Measurements from ENCODE around the gene TMEM250.

The TMEM250 gene

DNA sequence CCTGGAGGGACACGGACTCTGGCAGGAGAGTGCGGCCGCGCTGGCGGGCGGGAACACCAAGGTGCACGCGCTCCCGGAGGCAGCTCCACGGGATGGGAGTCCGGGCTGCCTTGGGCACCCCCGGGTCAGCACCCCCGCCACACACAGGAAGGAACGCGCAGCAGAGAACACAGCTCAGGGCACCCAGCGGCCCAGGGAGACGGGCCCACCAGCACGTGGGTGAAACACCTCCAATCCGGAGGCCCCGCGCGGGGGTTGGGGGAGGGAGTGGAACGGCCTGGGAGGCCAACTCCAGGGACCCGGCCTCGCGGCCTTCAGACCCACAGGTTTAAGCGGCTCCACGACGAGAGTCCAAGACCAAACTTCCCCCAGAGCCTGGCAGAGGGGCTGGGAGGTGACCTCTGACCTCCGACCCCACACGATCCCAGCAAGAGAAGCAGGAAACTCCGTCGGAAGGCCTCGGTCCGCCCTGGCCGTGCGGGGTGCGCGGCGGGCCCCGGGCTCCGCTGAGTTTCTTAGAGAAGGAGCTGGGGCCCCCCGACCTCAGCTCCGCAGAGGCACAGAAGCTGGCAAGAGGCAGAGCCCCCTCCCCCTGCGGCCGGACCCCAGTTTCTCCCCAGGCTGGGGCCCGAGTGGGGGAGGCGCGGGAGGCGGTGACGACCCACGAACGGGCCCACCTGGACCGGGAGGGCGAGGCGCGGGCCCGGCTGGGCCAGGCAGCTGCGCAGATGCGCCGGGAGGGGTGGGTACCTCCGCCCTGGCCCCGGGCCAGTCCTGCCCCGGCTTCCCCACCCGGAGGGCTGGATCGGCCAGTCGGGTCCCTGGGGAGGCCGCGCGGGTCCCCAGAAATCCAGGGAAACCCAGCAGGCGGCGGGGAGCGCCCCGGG, 24.4 kb downstream of the TMEM250 start:
- DNase-seq: no peak

DNA sequence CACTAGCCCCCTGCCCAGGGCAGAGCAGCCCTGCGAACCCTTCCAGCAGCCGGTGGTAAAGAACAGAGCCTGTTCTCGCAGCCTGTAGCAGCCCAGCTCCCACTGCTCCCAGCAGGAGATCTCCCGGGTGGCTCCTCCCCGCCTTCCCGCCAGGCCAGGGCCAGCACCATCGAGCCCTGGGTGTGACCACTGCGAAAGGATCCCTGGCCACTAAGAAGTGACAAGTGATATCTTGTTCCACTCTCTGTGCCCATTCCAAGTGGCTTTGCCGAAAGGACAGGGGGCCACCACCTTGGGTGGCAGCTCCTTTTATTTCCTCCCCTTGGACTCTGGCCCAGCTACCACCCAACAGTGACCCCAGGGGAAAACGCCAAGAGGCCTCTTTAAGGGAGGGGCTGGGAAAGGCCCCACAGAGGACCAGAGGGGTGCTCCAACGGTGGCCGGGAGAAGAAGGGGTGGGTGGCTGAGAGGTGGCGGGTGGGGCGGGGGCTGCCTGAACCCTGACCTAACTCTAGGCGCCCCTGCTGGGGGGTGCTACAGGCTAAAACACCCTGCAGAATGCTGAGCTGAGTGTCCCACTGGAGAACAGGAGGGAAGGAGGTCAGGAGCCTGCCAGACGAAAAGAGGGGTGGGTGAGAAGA, 25.2 kb downstream of the TMEM250 start:
- no peak for DNase-seq

DNA sequence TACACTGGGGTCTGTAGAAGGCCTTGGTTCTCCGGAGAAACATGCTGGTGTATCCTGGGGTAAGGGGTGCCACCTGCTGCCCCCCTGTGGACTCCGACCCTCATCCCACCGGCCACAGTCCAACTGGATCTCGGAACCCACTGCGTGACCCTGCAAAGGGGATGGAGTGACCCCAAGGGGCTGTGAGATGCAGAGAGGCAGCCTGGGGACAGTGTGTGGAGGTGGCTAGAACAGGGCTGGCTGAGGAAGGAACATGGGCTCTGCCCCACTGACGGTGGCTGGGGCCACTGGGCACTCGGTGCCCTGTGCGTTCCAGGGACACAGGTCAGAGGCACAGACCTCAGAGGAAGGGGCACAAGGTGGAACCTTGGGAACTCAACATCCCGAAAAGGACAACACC, 25.9 kb downstream of the TMEM250 start:
- DNase-seq: no peak

DNA sequence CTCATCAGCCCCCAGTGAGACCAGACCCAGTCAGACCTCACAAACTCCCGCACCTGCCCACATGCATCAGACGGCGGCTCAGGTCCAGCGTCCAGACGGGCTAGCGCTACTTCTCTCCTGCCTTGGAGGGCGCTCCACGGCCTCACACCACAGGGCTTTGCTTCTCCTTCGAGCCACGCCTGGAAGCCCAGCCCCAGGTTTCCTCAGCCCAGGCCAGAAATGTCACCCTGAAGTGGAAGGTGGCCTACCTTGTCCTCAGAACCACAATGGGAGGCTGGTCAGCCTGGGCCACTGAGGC, 26.4 kb downstream of the TMEM250 start:
- no peak for DNase-seq

DNA sequence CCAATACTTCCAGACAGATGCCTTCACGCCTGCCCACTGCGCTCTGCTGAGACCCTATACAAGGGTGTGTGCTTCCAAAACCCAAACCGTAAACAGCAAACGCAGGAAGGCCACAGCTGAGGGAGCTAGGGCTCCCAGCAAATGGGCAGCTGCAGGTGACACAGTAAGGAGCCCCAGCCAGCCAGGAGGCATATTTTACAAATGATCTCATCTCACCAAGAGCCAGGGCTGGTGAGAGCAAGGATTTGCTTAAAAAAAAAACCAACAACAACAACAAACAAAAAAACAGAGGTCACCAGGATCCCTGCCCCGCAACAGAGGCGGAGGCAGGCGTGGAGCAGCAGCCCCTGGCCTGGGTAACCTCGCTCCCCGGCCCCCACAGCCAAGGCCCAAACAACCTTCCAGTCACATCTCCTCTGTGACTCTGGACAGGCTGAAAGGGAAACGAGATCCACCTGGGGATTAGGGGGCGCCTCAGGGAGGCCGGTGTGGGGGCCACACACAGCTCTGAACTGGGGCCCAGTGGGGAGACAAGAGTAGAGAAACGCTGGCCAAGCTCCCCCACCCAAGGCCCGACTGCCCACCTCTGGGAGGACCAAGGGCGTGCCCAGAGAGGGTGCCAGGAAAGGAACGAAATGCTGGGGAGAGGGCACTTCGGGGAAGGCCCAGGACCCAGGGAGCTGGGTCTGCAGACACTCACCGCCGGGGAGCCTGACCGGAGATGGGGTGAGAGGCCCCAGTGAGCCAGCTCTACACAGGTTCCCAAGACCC, 26.9 kb downstream of the TMEM250 start:
- no peak for DNase-seq

DNA sequence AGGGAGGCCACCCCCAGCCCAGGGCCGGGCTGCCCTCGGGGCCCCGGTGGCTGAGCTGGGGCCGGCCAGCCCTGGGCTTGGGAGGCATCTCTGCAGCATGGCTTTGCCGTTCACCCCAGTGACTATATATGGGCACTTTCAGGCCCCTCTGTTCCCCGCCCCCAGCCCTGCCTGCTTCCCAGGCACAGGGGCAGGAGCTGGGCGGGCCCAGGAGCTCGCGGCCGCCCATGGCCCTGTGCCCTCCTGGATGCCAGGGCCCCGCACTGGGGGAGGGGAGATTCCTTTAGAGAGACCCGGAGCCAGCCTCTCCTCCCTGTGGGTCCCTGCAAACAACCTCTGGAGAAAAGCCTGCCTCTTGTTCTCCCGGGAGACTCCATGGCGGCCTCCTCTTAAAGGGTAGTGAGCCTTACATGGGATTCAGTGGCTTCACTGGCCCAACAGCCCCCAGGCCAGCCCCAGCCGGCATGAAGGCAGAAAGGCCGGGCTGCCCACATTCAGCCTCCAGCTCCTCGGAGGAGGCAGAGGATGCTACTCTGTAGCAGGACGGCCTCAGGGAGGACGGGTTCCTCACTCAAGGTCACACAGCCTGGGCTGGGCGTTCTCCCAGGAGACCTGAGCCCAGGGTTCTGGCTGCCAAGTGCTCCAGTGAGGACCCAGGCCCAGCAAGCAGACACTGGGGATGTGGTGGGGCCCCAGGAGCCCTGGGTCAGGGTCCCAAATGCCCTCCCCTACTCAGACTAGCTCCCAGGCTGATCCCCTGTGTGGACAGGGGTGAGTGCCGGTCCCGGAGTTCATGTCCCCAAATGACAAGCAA, 27.7 kb downstream of the TMEM250 start:
- no peak for DNase-seq

DNA sequence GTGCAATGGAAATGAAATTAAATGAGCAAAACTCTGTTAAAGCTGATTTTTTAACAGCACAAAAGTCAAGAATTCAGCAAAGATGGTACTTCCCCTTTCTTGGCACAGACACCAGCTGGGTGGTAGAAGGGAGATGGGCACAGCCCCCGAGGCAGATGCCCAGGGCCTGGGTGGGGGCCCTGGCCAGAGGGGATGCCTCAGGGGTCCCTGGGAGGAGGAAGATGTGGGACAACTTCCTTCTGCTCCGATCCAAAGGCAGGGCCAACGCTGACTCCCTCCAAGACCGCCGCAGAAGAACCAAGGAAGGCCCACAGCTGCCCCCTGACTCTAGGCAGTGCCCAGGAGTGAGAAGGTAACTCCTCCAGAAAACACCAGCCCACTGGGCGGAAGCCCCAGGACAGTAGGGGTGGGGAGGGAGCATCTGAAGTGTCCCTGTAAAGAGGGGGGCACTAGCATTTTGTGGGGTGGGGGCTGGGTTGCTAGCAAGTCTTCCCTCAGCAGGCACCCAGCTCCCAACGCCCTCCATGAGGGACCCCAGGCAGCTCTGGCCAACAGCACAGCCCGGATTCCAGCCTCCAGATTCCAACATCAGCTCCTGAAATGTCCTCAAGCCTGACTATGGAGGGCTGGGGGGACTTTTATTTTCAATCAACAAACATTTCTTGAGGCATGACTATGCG, 28.5 kb downstream of the TMEM250 start:
- no peak for DNase-seq

DNA sequence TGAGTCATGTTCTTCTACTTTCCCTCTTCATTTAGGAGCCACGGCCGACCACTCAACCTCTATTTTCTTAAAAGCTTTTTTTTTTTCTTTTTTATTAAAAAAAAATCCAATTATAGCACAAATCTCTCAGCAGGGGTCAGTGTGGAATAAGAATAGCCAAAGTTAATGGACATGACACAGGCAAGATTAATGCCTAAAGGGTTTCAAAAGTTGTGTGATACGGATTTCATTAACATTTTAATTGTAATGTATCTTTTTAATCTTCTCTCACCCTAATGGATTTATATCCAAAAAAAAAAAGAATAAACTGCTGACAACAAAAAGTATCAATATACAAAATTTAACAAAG, 29.0 kb downstream of the TMEM250 start:
- DNase-seq: peak; percentile 26 to 33

DNA sequence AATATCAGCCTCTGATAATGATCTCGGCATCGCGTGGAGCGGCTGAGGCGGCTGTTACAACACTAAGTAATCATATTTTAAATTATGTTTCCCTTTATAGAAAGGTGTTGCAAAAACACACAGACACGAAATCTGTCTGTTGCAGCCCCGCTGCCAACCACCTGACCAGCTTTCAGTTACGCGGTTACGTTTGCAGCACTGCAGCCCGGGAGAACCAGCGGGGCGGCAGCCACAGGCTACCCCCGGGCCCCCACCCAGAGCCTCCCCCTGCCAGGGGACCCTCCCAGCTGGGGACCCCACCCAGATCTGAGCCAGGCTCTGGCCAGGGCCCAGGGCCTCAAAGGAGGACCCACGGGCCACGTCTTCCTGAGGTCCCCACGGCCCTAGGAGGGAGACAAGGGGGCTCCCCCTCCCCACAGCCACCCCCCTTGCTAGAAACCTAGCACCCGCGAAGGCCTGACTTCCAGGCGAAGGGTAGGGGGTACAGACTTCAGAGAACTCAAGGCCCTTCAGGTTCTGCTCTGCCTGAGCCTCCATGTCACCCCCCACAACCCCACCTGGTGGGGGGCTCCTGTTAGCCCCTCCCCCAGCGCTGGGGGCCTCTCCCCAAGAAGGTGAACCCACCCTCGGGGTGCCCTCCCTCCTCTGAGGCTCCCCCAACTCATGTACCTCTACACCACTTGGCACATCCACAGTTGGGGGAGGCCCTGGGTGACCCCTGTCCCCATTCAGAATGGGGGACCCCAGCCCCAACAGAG, 29.6 kb downstream of the TMEM250 start:
- no peak for DNase-seq

DNA sequence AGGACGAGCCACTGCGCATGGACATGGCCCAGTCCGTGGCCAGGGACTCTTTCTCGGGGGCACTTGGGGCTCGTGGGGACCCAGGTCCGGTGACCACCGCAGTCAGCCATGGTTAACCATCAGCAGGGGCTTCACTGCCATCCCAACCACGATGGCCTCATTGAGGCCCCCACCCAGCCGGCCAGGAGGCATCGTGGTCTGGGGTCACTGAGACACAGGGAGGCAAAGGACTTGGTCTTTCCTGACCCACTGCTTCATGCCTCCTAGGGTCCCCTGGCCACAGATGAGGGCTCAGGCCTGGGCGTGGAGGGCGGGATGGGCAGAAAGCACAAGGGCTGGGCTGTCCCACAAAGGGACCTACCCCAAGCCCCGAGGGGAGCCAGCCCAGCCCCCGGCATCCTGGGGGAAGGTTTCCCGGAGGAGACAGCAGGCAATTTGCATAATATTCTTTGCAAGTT, 30.2 kb downstream of the TMEM250 start:
- no peak for DNase-seq

DNA sequence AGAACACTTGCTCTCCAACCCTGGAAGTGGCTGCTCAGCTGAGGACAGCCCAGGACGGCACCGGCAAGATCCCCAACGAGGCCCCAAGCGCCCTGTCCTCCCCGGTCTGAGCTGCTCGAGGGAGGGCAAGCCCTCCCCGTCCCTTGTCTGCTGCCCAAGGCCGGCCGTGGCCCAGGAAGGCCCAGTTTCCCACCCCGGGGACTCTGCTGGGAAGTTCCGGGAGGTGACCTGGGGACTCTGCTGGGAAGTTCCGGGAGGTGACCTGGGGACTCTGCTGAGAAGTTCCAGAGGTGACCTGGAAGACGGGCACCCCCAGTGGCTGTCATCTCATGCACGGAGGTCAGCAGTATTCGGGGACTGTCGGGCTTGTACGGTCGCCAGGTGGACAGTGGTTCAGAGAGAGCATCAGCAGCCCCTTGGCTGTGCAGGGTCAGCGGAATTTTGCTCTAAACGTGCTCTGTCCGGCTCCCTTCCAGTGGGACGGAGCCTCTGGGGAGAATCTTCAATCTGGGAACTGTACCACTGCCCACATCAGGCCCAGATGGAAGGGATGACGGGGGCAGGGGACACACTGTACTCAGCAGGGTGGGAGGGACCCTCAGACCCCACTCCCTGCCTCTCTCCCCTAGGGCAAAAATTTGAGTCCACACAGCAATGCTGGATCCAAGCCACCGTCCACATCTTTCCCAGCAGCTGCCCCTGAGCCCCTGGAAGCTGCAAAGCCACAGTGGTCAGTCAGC, 30.8 kb downstream of the TMEM250 start:
- DNase-seq: no peak

DNA sequence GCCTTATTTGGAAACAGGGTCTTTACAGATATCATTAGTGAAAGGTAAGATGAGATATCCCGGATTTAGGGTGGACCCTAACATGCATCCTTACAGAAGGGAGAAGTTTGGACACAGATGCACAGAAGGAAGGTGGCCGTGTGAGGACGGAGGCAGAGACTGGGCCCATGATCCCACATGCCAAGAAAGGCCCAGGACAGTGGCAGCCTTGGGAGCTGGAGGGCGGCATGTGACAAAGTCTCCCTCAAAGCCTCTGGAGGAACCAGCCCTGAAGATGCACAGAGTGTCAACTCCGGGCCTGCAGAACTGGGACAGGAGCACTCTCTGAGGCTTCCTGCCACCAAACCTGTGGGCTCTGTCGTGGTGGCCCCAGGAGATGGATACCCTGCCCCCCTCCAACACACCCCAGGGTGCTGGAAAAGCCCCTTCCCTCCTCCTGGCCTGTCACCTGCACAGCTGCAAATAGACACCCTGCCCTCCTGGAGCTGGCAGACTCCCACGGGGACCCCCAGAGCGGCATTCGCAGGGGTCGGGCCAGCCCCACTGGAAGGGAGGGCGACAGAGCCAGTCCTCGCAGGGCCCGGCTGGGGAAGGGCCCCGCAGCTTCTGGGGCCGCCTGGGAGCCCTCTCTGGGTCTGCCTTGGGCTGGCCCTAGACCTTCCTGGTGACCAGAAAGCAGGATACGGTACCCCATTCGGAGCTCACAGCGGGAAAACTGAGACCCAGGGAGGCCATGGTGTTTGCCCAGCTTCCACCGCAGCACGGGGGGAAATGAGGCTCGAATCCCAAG, 31.5 kb downstream of the TMEM250 start:
- DNase-seq: no peak

DNA sequence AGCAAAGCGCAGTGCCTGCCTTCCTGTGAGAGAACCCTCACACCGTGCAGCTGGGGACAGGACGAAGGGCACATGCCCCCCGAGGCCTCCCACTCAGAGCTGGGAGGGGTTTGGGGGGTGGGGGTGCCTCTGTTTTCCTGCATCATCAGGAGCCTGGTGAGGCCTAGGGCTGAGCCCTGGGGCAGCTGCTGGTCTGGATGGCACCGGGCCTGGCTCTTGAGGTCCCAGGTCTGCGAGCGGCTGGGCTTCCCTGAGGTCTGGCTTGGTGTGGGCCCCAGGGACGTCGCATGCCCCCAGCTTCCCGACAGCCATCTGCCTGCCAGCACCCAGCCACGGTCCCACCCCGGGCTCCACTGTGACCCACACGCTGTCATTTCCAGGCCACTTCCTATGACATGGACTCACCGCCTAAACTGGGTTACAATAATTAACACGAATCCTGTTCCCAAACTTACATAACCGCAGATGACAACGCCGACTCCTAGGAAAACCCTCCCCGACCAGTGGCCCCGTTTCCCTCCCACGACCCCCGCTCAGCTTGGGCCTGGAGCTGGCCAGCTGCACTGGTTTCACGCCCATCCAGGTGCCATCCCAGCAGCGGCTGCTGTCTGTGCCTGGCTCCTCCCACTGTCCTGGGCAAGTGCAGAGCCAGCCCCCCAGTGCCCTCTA, 32.3 kb downstream of the TMEM250 start:
- DNase-seq: no peak

DNA sequence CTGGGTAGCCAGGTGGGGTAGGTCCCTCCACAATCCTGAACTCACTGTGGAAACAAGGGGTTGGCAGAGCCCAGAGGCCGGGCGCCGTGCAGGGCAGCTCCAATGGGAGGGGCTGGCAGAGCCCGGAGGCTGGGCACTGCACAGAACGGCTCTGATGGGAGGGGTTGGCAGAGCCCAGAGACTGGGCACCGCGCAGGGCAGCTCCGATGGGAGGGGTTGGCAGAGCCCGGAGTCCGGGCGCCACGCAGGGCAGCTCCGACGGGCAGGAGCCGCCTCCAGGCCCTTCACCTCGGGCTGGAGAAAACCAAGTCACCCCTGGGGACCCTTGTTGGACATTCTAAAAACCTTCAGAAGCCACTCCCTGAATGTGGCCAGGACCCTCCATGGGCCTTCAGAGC, 32.9 kb downstream of the TMEM250 start:
- DNase-seq: no peak

DNA sequence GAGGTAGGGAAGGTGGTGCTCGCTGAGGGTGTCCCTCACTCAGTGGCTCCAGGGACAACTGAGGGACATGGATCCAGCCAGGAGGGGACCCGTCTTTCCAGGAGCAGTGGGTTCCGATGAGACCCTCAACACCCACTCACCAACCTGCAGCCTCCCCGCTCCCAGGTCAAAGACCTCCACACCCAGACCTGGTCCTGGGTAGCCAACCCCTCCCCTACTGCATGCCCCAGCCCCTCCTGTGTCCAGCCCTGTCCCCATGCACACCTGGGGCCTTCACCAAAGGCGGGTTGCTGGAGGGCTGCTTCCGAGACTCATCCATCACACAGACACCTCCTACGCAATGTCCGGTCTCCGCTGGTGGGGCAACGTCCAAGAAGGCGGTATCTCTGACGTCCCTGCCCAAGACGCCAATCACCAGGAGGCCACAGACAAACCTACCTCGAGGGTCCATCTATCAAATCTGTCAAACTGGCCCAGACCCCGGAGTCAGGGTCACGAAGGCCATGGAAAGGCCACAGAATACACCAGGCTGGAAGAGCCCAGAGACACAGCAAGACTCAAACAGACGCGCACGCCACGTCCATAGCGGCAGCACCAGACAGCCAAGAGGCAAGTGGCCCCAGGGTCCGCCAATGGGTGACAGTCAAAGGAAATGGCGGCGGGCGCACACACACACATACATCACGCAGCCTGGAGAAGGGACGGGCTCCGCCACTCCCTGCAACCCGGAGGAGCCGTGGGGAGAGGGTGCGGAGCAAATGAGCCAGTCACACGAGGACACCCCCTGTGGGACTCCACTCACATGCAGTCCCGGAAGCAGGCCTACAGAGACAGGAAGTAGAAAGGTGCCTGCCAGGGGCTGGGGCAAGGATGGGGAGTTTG, 34.4 kb downstream of the TMEM250 start:
- no peak for DNase-seq

DNA sequence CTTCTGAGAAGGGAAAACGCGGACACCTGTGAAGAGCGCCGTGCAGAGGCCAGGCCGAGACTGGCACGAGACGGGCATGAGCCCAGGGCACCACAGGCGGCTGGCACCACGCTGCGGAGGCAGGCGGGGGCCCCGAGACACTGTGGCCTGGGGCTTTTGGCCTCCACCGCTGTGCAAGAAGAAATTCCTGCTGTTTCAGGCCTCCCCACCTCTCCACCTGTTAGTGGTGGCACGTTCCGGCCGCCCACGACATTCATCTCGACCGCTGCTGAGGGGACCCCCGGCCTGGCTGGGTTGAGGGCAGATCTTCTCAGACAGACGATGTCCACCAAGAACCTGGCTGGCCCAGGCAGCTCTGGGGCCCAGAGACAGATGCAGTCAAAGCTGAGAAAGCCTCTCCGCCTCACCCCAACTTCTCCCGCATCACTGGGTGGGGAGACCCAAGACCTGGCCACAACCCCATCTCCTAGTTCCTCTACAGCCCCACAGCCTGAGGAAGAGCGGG, 35.1 kb downstream of the TMEM250 start:
- no peak for DNase-seq

DNA sequence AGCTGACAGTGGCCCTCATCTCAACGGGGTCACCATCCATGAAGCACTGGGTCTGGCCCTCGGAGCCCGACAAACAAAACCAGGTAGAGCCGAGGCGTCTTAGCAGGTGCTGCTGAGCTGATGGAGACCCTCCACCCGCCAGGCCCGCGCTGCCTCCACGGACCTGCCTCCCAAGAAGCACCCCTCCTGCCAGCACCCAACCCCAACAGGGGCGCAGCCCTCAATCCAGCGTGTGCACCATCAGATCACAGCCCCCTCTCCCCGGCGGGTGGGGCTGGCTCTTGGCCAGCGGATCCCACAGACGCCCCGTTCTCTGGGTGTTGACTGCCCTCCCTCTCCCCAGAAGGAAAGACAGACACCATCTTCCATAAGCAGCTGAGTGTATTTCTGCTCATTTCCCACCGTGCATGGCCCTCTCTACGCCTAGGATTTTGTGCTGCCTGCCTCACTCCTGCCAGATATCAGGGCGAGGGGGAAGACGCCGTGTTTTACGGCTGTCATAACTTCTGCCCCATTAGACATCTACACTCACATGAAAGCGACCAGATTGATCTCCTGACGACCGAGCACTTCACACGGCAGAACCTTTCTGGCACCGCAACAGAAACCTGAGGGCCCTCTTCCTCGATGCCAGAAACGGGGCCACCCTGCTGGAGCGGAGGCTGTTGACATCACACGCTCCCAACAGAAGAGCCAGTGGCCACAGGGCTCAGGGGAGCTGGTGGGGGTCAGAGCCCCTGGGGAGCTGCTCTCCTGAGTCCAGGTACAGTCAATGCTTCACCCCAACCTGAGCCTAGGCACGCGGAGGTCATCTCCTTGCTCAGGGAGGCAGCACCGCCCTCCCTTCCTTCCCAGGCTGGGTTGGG, 35.9 kb downstream of the TMEM250 start:
- DNase-seq: no peak
